CD14-positive monocyte (primary cell): ENCODE results near the gene ANKRD18A. TPM values are rescaled to one million over a fixed set of nuclear protein-coding genes. Genes with fewer than 3 reads are reported as not detected.
"Not testable (repeated sequence)": the region's sequence is repeated elsewhere in the genome, so short reads cannot be mapped to it uniquely, and the experiment has no call there.

Experiments
- DNase-seq, 3 donors: peaks; one replicate each; pipeline ENCODE4 v3.0.0-alpha.2; 2011 to 2022
- H2AFZ ChIP-seq: 2 replicates; pipeline ENCODE4 v1.6.0; 2012; ENCODE audit warnings: mild to moderate bottlenecking, low read depth, low read length, inconsistent platforms; ENCODE audit not compliant: insufficient read depth, poor library complexity, severe bottlenecking
- H3K27ac ChIP-seq, 2 donors: 1 replicate in 1 of 2; 2 replicates in 1 of 2; pipeline ENCODE4 v1.5.1; 2012 to 2013; ENCODE audit warnings: low read length in 2 of 2, control low read depth in 1 of 2, inconsistent platforms in 1 of 2, low read depth in 1 of 2, mild to moderate bottlenecking in 1 of 2
- H3K27me3 ChIP-seq, 2 donors: one replicate each; pipeline versions ENCODE4 v1.6.0 to v1.6.1; 2011 to 2013; ENCODE audit warnings: low read length in 2 of 2; ENCODE audit not compliant: control insufficient read depth in 2 of 2, insufficient read depth in 2 of 2
- H3K36me3 ChIP-seq, 2 donors: replicated peaks in 1 of 2; 1 replicate in 1 of 2; 2 replicates in 1 of 2; pipeline versions ENCODE4 v1.5.1 to v1.6.1; 2012 to 2013; ENCODE audit warnings: low read length in 2 of 2, control low read depth in 1 of 2, inconsistent platforms in 1 of 2, mild to moderate bottlenecking in 1 of 2; ENCODE audit not compliant: insufficient read depth in 2 of 2, control insufficient read depth in 1 of 2
- H3K4me1 ChIP-seq, 2 donors: 1 replicate in 1 of 2; 2 replicates in 1 of 2; pipeline versions ENCODE4 v1.5.1 to v1.6.1; 2012 to 2013; ENCODE audit warnings: low read length in 2 of 2, control low read depth in 1 of 2, inconsistent platforms in 1 of 2, mild to moderate bottlenecking in 1 of 2, moderate library complexity in 1 of 2; ENCODE audit not compliant: insufficient read depth in 2 of 2, control insufficient read depth in 1 of 2
- H3K4me2 ChIP-seq: replicated peaks from 2 replicates; pipeline ENCODE3; 2012; ENCODE audit warnings: low read length, moderate library complexity, mild to moderate bottlenecking; ENCODE audit not compliant: poor library complexity, severe bottlenecking; ENCODE audit errors: extremely low read depth
- H3K4me3 ChIP-seq, 3 experiments: fragments of 200-600 bp in 1 of 3; sonication (generic) in 1 of 3; replicated peaks in 1 of 3; 1 replicate in 2 of 3; 2 replicates in 1 of 3; pipeline ENCODE4 v1.5.1; 2011 to 2013; ENCODE audit warnings: low read length in 3 of 3, mild to moderate bottlenecking in 3 of 3, control low read depth in 2 of 3, low read depth in 2 of 3, inconsistent platforms in 1 of 3, moderate library complexity in 1 of 3
- H3K79me2 ChIP-seq: 2 replicates; pipeline ENCODE4 v1.6.0; 2012; ENCODE audit warnings: mild to moderate bottlenecking, control low read depth, inconsistent platforms, low read length, moderate library complexity; ENCODE audit not compliant: insufficient read depth
- H3K9ac ChIP-seq: 2 replicates; pipeline ENCODE4 v1.6.0; 2017; ENCODE audit warnings: low read length, mild to moderate bottlenecking; ENCODE audit not compliant: insufficient read depth, poor library complexity, severe bottlenecking
- H3K9me3 ChIP-seq, 2 donors: replicated peaks in 1 of 2; 1 replicate in 1 of 2; 2 replicates in 1 of 2; pipeline versions ENCODE4 v1.5.1 to v1.6.1; 2012 to 2013; ENCODE audit warnings: low read length in 2 of 2, control low read depth in 1 of 2; ENCODE audit not compliant: control insufficient read depth in 1 of 2, insufficient read depth in 1 of 2
- H4K20me1 ChIP-seq: 2 replicates; pipeline ENCODE4 v1.6.0; 2012; ENCODE audit warnings: mild to moderate bottlenecking, low read length, control low read depth, moderate library complexity; ENCODE audit not compliant: insufficient read depth
- H3K27ac Mint-ChIP-seq, 7 donors: one replicate each; pipeline ENCODE4 v1.8.0; 2020; ENCODE audit warnings: mild to moderate bottlenecking in 7 of 7, mixed read lengths in 7 of 7, moderate library complexity in 6 of 7, inconsistent platforms in 2 of 7
- H3K27me3 Mint-ChIP-seq, 3 donors: one replicate each; pipeline ENCODE4 v1.8.0; 2021 to 2022; ENCODE audit warnings: low read depth in 3 of 3, mild to moderate bottlenecking in 3 of 3, mixed read lengths in 3 of 3, moderate library complexity in 3 of 3, inconsistent platforms in 1 of 3
- H3K36me3 Mint-ChIP-seq, 2 donors: one replicate each; pipeline ENCODE4 v1.8.0; 2020; ENCODE audit warnings: mixed read lengths in 2 of 2, inconsistent platforms in 1 of 2, mild to moderate bottlenecking in 1 of 2
- H3K4me1 Mint-ChIP-seq: one replicate; pipeline ENCODE4 v1.8.0; 2020; ENCODE audit warnings: mild to moderate bottlenecking, mixed read lengths
- H3K4me3 Mint-ChIP-seq, 2 donors: one replicate each; pipeline ENCODE4 v1.8.0; 2020; ENCODE audit warnings: mild to moderate bottlenecking in 2 of 2, mixed read lengths in 2 of 2, moderate library complexity in 1 of 2
- H3K9me3 Mint-ChIP-seq, 7 donors: one replicate each; pipeline ENCODE4 v1.8.0; 2020 to 2022; ENCODE audit warnings: mixed read lengths in 7 of 7, mild to moderate bottlenecking in 6 of 7, moderate library complexity in 6 of 7, inconsistent platforms in 2 of 7
- WGBS: methylation state at CpG from one replicate; pipeline ENCODE4 v1.1.5; 2013; ENCODE audit warnings: missing lambda C conversion rate; ENCODE audit not compliant: insufficient coverage; 5-methylcytosine and 5-hydroxymethylcytosine counted together
- intact Hi-C, 2 donors: fragments of 100-400 bp; cut with micrococcal nuclease; formaldehyde crosslinking; loops; one replicate each; pipeline versions ENCODE4 v1.15.0 to v1.15.1; 2023
- polyA plus RNA-seq, 3 donors: library from polyadenylated mRNA; depleted of rRNA in 1 of 3; unstranded in 2 of 3; stranded (reverse) in 1 of 3; fragments of 300-500 nt in 2 of 3; fragments of >200 nt in 1 of 3; fragmentation: Illumina TruSeq in 2 of 3; gene quantifications; 1 replicate in 2 of 3; 2 replicates in 1 of 3; pipeline ENCODE4 v1.2.3, GENCODE V29; 2012 to 2021

ANKRD18A gene
- polyA plus RNA-seq, 3 donors, result 0.10 TPM; not detected in 2

DNA sequence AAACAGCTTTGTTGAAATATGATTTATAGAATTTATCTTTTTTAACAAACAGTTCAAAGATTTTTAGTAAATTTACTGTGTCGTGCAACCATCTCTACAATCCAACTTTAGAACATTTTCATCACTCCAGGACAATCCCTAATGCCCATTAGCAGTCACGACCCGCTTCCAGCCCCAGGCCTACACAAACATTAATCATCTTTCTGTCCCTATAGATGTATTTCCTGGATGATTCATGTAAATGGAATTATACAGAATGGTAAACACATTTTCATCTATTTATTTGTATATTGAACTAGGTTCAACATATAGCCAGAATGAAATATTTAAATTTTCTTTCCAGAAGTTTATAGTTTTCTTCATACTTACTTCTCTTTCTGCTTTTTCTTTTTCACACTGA is 25.3 kb downstream of the ANKRD18A start:
- no CpG with 5 or more reads among the region's 3 CpGs for WGBS
- H3K79me2 ChIP-seq, H2AFZ ChIP-seq, H3K36me3 ChIP-seq, H3K9me3 ChIP-seq, H3K9me3 Mint-ChIP-seq, H4K20me1 ChIP-seq, H3K4me1 ChIP-seq, H3K4me3 ChIP-seq, H3K27me3 Mint-ChIP-seq, H3K4me3 Mint-ChIP-seq, H3K9ac ChIP-seq, H3K4me1 Mint-ChIP-seq, H3K27ac Mint-ChIP-seq, H3K27me3 ChIP-seq, DNase-seq, intact Hi-C loops, H3K4me2 ChIP-seq, H3K27ac ChIP-seq: not testable (repeated sequence)
- H3K36me3 Mint-ChIP-seq, result peaks cover 9 to 10% of the 10 kb centered on the region in 2 donors

DNA sequence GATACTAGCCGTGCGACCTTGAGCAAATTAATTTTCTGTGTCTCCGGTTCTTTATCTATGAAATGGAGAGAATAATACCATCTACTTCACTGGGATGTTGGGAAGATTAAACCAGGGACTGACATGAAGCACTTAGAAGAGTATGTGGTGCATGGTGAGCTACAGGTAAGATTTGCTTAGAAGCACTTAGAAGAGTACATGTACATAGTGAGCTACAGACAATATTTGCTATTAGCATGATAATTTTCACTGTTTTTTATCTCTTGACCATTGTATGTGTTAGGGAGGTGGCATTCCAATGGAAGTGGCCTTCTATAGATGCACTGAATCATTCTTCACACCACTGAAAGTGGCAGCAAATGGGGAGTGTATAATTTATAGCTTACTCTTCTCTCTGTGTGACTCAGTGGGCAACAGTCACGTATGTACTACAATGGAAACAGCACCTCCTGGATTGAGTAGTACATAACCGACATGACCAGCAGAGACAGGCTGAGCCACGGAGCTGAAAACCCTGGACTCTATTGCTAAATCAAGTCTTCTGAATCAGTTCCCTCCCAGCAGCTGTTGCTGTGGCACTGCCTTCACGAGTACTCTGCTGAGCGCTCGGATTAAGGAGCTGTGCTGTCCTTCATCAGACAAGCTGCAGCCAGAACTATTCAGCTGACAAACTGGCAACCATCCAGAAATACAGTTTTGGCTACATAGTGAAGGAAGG is 28.9 kb downstream of the ANKRD18A start:
- H3K4me2 ChIP-seq, H3K9me3 ChIP-seq, H3K36me3 ChIP-seq, H3K4me1 ChIP-seq, H3K27ac ChIP-seq, H3K27ac Mint-ChIP-seq, H3K79me2 ChIP-seq, H4K20me1 ChIP-seq, H3K27me3 Mint-ChIP-seq, H2AFZ ChIP-seq, H3K27me3 ChIP-seq, H3K36me3 Mint-ChIP-seq, H3K9ac ChIP-seq, H3K9me3 Mint-ChIP-seq, H3K4me3 Mint-ChIP-seq, intact Hi-C loops, DNase-seq, H3K4me3 ChIP-seq, H3K4me1 Mint-ChIP-seq: not testable (repeated sequence)
- WGBS, result no CpG with 5 or more reads among the region's 9 CpGs

DNA sequence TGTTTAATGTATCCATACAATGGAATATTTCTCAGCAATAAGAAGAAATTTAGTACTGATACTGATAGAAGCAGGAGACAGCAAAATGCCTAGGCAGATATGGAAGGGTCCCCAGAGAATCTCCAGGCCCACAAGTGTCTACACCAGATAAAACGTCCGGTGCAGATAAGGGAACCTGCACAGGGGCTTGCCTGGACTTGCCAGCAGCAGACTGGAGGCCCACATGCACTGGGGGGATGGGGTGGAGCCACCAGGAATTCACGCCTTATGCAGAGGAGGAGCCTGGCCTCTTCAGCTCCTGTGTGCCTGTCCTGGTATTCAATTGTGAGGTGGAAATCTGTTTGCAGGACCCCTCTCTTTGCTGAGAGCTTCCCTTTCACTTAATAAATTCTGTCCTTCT is 36.6 kb downstream of the ANKRD18A start:
- H3K9ac ChIP-seq, H3K4me3 ChIP-seq, H3K27me3 Mint-ChIP-seq, intact Hi-C loops, H3K27ac Mint-ChIP-seq, H2AFZ ChIP-seq, H3K4me1 ChIP-seq, H3K9me3 ChIP-seq, H3K4me1 Mint-ChIP-seq, H3K9me3 Mint-ChIP-seq, H3K79me2 ChIP-seq, DNase-seq, H4K20me1 ChIP-seq, H3K36me3 ChIP-seq, H3K27ac ChIP-seq, H3K27me3 ChIP-seq, H3K4me2 ChIP-seq, H3K36me3 Mint-ChIP-seq, H3K4me3 Mint-ChIP-seq: not testable (repeated sequence)
- WGBS, result no CpG with 5 or more reads among the region's 3 CpGs

DNA sequence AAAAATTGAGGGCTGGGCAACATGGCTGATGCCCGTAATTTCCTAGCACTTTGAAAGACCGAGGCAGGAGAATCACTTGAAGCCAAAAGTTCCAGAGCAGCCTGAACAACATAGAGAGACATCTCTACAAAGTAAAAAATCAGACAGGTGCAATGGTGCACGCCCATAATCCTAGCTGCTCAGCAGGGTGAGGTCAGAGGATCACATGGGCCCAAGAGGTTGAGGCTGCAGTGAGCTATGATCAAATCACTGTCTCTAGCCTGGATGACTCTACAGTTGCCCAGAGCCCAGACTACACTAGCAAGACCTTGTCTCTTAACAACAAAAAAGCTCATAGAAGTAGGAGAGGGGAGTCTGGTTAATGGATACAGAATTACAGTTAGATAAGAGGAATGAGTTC is 40.3 kb downstream of the ANKRD18A start:
- H3K4me3 Mint-ChIP-seq, H3K27me3 ChIP-seq, H3K4me3 ChIP-seq, H3K4me1 ChIP-seq, H3K4me1 Mint-ChIP-seq, H3K27ac ChIP-seq, H3K4me2 ChIP-seq, H3K9me3 ChIP-seq, H3K36me3 Mint-ChIP-seq, H3K9me3 Mint-ChIP-seq, H3K79me2 ChIP-seq, H2AFZ ChIP-seq, intact Hi-C loops, H3K27me3 Mint-ChIP-seq, H3K36me3 ChIP-seq, DNase-seq, H3K9ac ChIP-seq, H4K20me1 ChIP-seq: not testable (repeated sequence)
- H3K27ac Mint-ChIP-seq, result peak overlapping the region in 1 of 7 donors; percentile 58
- 83% methylated on average over 1 of the region's 3 CpGs for WGBS
